Activated T-cell treated with anti-CD3 and anti-CD28 coated beads for 4 hours (primary cell): Measurements from ENCODE around the gene ALG3.

Experiments
- DNase-seq: peaks from one replicate; pipeline ENCODE4 v3.0.0-alpha.2; 2020

The ALG3 gene

DNA sequence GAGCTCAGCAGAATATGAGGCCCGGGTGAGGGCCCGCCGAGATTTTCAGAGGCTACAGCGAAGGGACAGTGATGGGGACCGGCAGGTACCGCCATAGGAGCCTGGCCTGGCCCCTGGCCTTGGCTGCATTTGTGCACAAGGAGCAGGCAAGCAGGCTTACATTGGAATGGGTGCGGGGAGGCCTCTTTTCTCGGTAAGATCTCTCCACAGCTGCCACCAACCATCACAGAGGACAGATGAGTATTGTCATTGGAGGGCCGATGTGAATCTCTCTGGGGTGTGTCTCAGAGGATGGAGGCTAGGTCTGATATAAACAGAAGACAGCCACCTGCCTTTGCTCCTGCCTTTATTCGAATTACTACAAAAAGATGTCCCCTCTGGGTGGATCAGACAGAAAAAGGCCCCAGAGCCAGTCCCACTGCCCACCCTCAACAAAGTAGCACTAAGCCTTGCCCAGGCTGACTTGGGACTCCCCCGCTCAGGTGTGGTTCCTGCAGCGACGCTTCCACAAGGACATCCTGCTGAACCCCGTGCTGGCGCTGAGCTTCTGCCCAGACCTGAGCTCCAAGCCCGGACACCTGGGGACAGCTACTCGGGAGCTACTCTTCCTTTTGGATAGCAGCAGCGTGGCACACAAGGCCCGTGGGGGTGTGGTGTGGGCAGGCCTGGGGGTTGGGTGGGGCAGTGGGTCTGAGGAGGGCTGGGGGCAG, 13.9 kb downstream of the ALG3 start:
- DNase-seq = no peak

DNA sequence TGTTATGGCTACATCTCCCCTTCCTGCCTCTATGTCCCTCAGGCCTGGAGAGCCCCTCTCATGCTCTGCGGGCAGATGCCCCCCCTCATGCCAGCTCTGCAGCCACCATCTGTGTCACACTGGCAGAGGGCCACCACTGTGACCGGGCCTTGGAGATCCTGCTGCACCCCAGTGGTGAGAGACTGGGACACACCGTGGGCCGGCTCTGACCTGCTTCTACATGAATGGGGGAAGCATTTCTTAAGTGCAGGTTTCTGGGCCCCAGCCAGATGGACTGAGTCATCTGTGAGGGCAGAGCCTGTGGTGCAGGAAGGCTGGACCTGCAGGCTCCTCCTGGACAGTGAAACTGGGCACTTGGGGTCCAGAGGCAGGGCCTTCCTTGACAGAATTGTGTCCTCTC, 14.5 kb downstream of the ALG3 start:
- DNase-seq = no peak

- DNase-seq = no peak
These were observed 15.5 kb downstream of the ALG3 start for GRCh38 chr3:184233127-184233843.

GRCh38 chr3:184231671-184232070, 17.1 kb downstream of the ALG3 start:
- no peak for DNase-seq

DNA sequence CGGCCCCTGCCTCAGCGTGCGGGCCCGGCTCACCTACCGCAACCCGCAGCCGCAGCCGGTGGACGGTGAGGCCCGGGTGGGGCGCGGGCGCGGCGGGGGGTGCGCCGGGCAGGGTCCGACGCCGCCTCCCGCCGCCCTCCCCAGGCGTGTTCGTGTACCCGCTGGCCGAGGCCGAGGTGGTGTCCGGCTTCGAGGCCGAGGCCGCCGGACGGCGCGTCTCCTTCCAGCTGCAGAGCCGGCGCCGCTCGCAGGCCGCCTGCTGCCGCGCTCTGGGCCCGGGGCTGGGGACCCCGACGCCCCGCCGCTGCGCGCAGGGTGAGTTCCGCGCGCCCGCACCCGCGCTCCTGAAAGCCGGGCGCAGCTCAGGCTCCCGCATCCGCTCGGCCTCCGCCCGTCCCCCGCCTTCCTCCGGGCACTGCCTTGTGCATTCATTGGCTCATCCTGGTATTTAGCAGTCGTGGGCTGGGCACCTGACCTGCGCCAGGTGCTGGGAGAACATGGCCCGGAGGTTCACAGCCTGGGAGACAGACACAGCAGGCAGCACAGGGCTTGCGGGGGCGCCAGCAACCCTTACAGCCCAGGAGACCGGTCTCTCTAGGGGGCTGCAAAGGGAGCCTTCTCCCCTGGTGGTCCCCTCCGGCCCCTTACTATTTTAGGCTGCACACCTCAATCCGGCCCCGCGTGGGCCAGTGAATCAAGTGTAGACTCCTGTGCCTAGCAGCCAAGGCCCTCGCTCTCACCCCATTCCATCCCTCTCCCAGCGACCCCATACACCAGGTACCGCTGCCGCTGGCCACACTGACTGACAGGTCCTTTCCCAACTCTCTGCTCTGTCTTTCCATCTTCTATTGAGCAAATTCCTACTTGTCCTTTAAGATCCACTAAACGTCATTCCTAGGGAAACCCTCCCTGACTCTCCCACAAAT, 17.9 kb downstream of the ALG3 start:
- no peak for DNase-seq

DNA sequence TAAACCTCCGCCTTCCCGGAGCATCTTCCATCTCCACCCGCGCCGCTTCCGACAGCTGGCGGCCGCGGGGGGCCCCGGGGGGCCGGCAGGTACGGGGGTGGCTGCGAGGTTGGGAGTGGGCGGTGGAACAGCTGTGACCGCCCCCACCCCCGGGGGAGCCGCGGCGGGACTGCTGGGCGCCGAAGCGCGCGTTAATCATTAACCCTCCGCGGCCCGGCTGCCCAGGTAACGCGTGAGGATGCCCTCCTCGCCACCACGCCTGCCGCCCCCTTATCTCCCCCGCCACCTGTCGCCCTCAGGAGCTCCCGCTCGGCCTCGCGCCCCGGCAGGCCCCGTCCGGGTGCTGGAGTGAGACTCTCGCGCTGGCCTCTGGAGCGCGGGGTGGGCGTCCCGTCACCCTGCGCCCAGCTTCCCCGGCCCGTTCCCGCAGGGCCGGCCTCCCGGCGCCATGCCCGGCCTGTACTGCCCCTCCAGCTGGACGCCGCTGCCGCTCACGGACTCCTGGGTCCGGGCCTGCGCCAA, 18.6 kb downstream of the ALG3 start:
- DNase-seq = no peak

DNA sequence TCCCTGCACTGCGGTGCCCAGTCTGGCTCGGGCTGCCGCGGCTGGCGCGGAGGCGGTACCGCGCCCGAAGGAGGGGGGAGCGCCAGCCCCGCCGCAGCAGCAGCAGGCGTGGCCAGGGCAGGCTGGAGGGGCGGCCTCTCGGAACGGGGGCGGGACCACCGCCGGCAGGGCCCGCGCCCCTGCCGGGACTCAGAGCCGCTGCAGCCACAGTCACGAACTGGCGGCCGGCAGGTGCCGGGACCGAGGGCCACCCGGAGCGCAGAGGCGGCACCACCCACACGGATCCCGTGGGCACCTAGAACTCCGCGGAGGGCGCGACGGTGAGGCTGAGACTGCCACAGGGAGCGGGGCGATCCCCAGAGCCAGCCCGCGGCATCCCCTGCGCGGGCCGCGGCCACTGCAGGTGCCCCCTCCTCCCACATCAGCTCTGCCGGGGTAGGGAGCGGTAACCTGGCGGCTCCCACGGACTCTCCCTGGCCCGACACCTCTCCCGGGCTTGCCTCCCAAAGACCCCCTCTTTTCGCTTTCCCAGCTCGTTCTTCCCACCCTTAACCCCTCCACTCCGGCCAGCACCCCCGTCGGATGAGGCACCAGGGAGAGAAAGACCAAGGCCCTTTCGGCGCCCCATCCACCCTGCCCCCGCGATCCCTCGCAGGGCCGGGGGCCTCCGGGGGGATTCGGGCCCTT, 19.2 kb downstream of the ALG3 start, which contains the start of gene VWA5B2:
Gene VWA5B2 (plus strand): TSS at position 192 of the 687 bp plus-strand sequence. CDS start 944 bp downstream, outside the sequence.
- peak; percentile 39 for DNase-seq

DNA sequence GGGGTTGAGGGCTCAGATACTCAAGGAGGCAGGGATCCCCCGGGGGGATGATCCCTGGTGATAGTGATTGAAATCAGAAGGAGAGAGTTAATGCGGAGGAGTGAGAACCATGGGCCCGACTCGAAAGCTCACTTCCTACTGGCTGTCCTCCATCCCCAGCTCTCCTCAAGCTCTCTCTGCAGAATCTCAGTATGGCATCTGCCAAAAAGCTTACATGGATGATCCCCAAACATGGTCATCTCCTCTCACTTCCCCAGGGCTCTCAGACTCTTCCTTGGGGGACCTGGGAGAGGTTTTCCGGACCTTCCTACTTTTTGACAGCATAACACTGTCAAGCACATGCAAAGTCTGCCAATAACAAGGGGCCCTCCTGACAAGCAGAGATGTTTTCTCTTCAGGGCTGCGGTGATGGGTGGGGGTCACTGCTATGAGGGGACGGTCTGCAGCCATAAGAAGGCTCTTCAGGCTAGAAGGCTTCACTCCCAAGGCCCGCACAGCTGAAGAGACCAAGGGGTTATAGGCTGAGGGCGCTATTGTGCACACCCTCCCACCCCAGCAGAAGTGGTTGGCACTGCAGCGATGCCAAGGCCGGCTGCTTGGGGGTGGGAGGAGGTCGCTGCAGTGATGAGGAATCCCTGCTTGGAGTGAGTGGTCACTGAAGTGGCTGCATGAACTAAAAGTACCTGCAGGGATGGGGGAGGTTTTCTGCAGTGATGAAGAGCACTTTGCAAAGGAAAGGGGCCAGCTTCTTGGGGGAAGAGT, 20.2 kb downstream of the ALG3 start:
- no peak for DNase-seq

- peak; percentile 49 for DNase-seq
These were observed 21.3 kb downstream of the ALG3 start for GRCh38 chr3:184227481-184227935.

GRCh38 chr3:184223946-184224345, 24.8 kb downstream of the ALG3 start:
- no peak for DNase-seq

- DNase-seq = no peak
These were observed 26.2 kb downstream of the ALG3 start for GRCh38 chr3:184222521-184222920.

DNA sequence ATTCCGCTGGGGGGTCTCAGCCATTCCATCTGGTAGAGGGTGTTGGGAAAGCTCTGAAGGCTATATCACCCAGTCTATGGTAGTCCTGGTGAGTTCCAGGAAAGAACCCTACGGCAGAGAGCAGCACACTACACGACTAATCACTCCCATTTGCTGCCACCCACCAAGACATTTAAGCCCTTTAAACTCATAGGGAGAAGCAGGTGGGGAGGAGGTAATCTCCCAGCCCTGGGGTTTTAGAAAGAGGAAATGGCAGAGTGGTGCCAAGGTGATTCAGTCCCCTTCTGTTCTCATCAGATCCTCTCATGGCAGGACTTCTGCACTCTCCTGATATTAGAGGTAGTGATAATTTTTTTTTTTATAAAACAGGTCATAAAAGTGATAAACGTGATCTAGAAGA, 29.9 kb downstream of the ALG3 start:
- no peak for DNase-seq

DNA sequence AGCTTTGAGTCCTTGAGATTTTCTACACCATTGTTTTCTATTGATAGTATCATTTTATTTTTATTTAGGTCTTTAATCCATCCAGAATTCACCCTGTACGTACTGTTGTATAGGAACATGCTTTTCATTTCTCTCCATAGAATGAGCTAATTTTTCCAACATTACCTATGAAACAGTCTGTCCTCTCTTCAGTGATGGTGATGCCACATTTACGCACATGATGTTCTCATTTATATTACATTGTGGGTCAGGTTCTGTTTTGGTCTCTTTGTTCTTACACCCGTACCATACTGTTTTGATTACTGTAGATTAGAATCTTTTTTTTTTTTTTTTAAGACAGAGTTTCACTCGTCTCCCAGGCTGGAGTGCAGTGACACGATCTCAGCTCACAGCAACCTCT, 37.0 kb downstream of the ALG3 start:
- no peak for DNase-seq

- DNase-seq = no peak
These were observed 37.5 kb downstream of the ALG3 start for GRCh38 chr3:184211297-184211696.

- no peak for DNase-seq
These were observed 39.4 kb downstream of the ALG3 start for GRCh38 chr3:184209146-184209923.

DNA sequence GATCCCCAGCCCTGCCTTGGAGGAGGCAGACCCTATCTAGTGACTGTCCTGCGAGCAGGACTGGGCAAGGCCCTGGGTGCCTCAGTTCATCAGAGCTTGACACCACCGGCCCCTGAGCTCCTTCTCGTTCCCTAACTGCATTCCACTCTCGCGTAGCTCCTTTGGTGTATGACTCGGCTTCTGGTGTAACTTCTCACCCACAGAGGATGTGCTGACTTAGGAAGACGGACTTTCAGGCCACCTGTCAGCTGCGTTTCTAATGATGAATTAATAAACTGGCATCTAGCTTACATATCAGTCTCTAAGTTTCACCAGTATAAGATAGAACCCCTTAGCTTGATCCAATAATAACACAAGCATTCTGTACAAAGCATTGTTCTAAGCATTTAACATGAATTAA, 45.2 kb downstream of the ALG3 start:
- DNase-seq = no peak

GRCh38 chr3:184200825-184201224, 47.9 kb downstream of the ALG3 start:
- DNase-seq = no peak

- no peak for DNase-seq
These were observed 50.3 kb downstream of the ALG3 start for GRCh38 chr3:184198509-184198908.

DNA sequence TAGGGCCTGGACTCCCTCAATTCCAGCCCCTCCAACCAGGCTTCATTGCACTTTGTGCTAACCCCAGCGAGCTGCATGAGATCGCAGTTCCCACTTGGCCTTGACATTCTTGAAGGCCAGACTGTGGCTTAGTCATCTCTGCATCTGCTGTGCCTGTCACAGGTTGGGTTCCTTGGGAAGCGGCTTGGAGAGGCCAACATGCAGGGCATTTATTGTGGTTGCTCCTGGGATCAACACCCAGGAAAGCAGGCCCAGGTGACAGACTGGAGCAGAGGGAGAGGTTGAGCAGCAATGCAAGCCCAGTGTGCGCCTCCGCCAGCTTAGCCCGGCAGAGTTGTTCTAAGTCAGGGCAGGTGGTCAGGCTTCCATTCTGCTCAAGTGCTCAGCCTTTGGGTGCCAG, 52.2 kb downstream of the ALG3 start:
- no peak for DNase-seq

DNA sequence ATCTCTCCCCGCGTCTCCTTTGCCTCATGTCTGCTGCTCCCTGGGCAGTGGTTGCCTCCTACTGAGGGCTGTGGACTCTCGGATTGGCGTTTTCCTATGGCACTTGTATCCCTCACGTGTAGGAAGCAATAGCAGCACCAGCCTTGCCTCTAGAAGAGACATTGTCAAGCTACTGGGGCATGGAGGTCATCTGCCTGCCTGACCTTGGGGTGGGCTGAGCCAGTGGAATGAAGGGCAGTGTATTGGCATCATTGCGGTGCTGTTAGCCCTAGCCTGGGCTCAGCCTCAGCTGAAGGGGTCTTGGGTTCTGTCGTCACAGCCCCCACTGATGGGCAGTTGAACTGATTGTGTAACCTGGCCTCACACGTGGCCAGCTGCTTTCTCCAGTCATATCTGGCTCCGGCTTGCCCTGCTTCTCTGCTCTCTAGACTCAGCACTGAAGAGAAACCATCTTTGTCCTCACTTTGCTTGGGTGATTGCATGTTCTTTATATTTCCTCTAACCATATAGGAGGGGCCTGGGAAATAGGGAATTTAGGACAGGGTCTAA, 54.7 kb downstream of the ALG3 start:
- no peak for DNase-seq

- DNase-seq = no peak
These were observed 55.9 kb downstream of the ALG3 start for GRCh38 chr3:184192889-184193288.
